Measurements from ENCODE around the gene PTGIS.

PTGIS gene

GRCh38 chr20:49490689-49491088 lies 77.2 kb downstream of the PTGIS start:
- DNase-seq, result no peak

- no peak for DNase-seq
These were observed 78.2 kb downstream of the PTGIS start for GRCh38 chr20:49489688-49490087.

GRCh38 chr20:49486064-49486463 lies 81.9 kb downstream of the PTGIS start:
- DNase-seq, result no peak

- DNase-seq, result no peak
These were observed 82.4 kb downstream of the PTGIS start for GRCh38 chr20:49485563-49485962.

- DNase-seq, result peak; percentile 14 to 17
These were observed 83.5 kb downstream of the PTGIS start for GRCh38 chr20:49484180-49485140.

- DNase-seq, result no peak
These were observed 84.2 kb downstream of the PTGIS start for GRCh38 chr20:49483696-49484123.

GRCh38 chr20:49483018-49483695 lies 84.8 kb downstream of the PTGIS start:
- DNase-seq, result no peak

- DNase-seq, result no peak
These were observed 85.3 kb downstream of the PTGIS start, which contains the start of gene KCNB1 for GRCh38 chr20:49482621-49483017. Gene KCNB1 (minus strand): TSS chr20:49482668. CDS start chr20:49482480, 188 bp downstream.

GRCh38 chr20:49482173-49482572 lies 85.8 kb downstream of the PTGIS start:
- DNase-seq, result no peak

GRCh38 chr20:49481116-49481515 lies 86.8 kb downstream of the PTGIS start:
- DNase-seq, result no peak

GRCh38 chr20:49480236-49480635 lies 87.7 kb downstream of the PTGIS start:
- DNase-seq, result no peak

GRCh38 chr20:49479785-49480184 lies 88.2 kb downstream of the PTGIS start:
- DNase-seq, result no peak

GRCh38 chr20:49478754-49479689 lies 88.9 kb downstream of the PTGIS start:
- no peak for DNase-seq

GRCh38 chr20:49478266-49478665 lies 89.7 kb downstream of the PTGIS start:
- no peak for DNase-seq

- no peak for DNase-seq
These were observed 90.7 kb downstream of the PTGIS start for GRCh38 chr20:49477200-49477599.

- DNase-seq, result no peak
These were observed 92.0 kb downstream of the PTGIS start for GRCh38 chr20:49476016-49476355.

- no peak for DNase-seq
These were observed 92.5 kb downstream of the PTGIS start for GRCh38 chr20:49475292-49476015.

GRCh38 chr20:49471397-49471796 lies 96.5 kb downstream of the PTGIS start:
- DNase-seq, result no peak

GRCh38 chr20:49470922-49471321 lies 97.0 kb downstream of the PTGIS start:
- DNase-seq, result no peak

- no peak for DNase-seq
These were observed 98.9 kb downstream of the PTGIS start for GRCh38 chr20:49469060-49469459.

- DNase-seq, result no peak
These were observed 99.5 kb downstream of the PTGIS start for GRCh38 chr20:49468412-49468811.
